Trophoblast cell (in vitro differentiated cells and primary cell): ENCODE data around the gene GFOD1.

Experiments used
- DNase-seq, 2 donors: peaks; one replicate each; pipeline ENCODE4 v3.0.0-alpha.2; 2016
- H2AFZ ChIP-seq: 2 replicates; pipeline ENCODE4 v1.6.1; 2013; ENCODE audit warnings: low read length, moderate library complexity, mild to moderate bottlenecking; ENCODE audit not compliant: insufficient read depth, poor library complexity
- H2AK5ac ChIP-seq: 2 replicates; pipeline ENCODE4 v1.6.1; 2013; ENCODE audit warnings: mild to moderate bottlenecking, low read length
- H2BK120ac ChIP-seq: 2 replicates; pipeline ENCODE4 v1.6.1; 2013; ENCODE audit warnings: low read length, mild to moderate bottlenecking, moderate library complexity; ENCODE audit not compliant: insufficient read depth, poor library complexity
- H2BK12ac ChIP-seq: 2 replicates; pipeline ENCODE4 v1.6.1; 2013; ENCODE audit warnings: mild to moderate bottlenecking, low read length, moderate library complexity
- H2BK5ac ChIP-seq: 2 replicates; pipeline ENCODE4 v1.6.1; 2013; ENCODE audit warnings: low read length, low read depth, moderate library complexity, mild to moderate bottlenecking; ENCODE audit not compliant: poor library complexity
- H3K14ac ChIP-seq: 2 replicates; pipeline ENCODE4 v1.6.1; 2013; ENCODE audit warnings: mild to moderate bottlenecking, low read length
- H3K18ac ChIP-seq: 2 replicates; pipeline ENCODE4 v1.6.1; 2013; ENCODE audit warnings: mild to moderate bottlenecking, low read length
- H3K23ac ChIP-seq: 2 replicates; pipeline ENCODE4 v1.6.1; 2013; ENCODE audit warnings: low read length
- H3K27ac ChIP-seq: 2 replicates; pipeline ENCODE4 v1.5.1; 2013; ENCODE audit warnings: low read depth, mild to moderate bottlenecking, inconsistent platforms, low read length, moderate library complexity
- H3K27me3 ChIP-seq: 2 replicates; pipeline ENCODE4 v1.6.1; 2013; ENCODE audit warnings: inconsistent platforms, mild to moderate bottlenecking, low read length, moderate library complexity; ENCODE audit not compliant: insufficient read depth
- H3K36me3 ChIP-seq, 2 experiments: 1 replicate in 1 of 2; 2 replicates in 1 of 2; pipeline ENCODE4 v1.6.1; 2013; ENCODE audit warnings: low read length in 2 of 2, mild to moderate bottlenecking in 2 of 2, moderate library complexity in 1 of 2; ENCODE audit not compliant: insufficient read depth in 2 of 2, control insufficient read depth in 1 of 2
- H3K4ac ChIP-seq: 2 replicates; pipeline ENCODE4 v1.6.1; 2013; ENCODE audit warnings: low read depth, mild to moderate bottlenecking, low read length, moderate library complexity
- H3K4me1 ChIP-seq, 2 experiments: 1 replicate in 1 of 2; 2 replicates in 1 of 2; pipeline ENCODE4 v1.6.1; 2013; ENCODE audit warnings: low read length in 2 of 2, mild to moderate bottlenecking in 2 of 2, moderate library complexity in 1 of 2; ENCODE audit not compliant: insufficient read depth in 2 of 2, control insufficient read depth in 1 of 2
- H3K4me2 ChIP-seq: 2 replicates; pipeline ENCODE4 v1.6.1; 2013; ENCODE audit warnings: inconsistent platforms, mild to moderate bottlenecking, low read length, moderate library complexity
- H3K4me3 ChIP-seq: 2 replicates; pipeline ENCODE4 v1.5.1; 2013; ENCODE audit warnings: mild to moderate bottlenecking, low read depth, low read length, inconsistent platforms
- H3K79me1 ChIP-seq: one replicate; pipeline ENCODE4 v1.6.1; 2013; ENCODE audit warnings: low read length
- H3K79me2 ChIP-seq: 2 replicates; pipeline ENCODE4 v1.6.1; 2013; ENCODE audit warnings: low read length, mild to moderate bottlenecking; ENCODE audit not compliant: control insufficient read depth, insufficient read depth, poor library complexity
- H3K9ac ChIP-seq: 2 replicates; pipeline ENCODE4 v1.6.1; 2013; ENCODE audit warnings: mild to moderate bottlenecking, low read length
- H3K9me3 ChIP-seq: 2 replicates; pipeline ENCODE4 v1.6.1; 2013; ENCODE audit warnings: low read depth, mild to moderate bottlenecking, control low read depth, inconsistent platforms, low read length; ENCODE audit not compliant: insufficient read depth
- H4K12ac ChIP-seq: 2 replicates; pipeline ENCODE4 v1.6.1; 2013; ENCODE audit warnings: low read depth, mild to moderate bottlenecking, low read length, moderate library complexity
- H4K8ac ChIP-seq: 2 replicates; pipeline ENCODE4 v1.6.1; 2013; ENCODE audit warnings: low read depth, mild to moderate bottlenecking, low read length, moderate library complexity
- H4K91ac ChIP-seq: one replicate; pipeline ENCODE4 v1.6.1; 2013; ENCODE audit warnings: low read depth, mild to moderate bottlenecking, low read length, moderate library complexity
- WGBS: extraction: QIAGEN DNeasy Blood & Tissue Kit; methylation state at CpG from one replicate; pipeline ENCODE4 v1.1.7; 2013; ENCODE audit warnings: missing lambda C conversion rate; ENCODE audit not compliant: insufficient read length, insufficient coverage; ENCODE audit errors: extremely low coverage; 5-methylcytosine and 5-hydroxymethylcytosine counted together

Gene GFOD1

GRCh38 chr6:13484827-13485226 lies 2.6 kb downstream of the GFOD1 start:
- Histone ChIP-seq H3K4ac (no peak overlapping the region), H3K9ac (no peak overlapping the region), H3K36me3 (no peaks in the 10 kb centered on the region), H3K4me3 (no peak overlapping the region), H3K23ac (no peak overlapping the region), H3K14ac (no peak overlapping the region), H2BK12ac (no peak overlapping the region), H4K91ac (no peak overlapping the region), H3K4me2 (no peak overlapping the region), H2BK120ac (no peak overlapping the region), H4K8ac (no peak overlapping the region), H2AK5ac (no peak overlapping the region), H3K4me1 (peaks cover 18 to 32% of the 10 kb centered on the region in 2 experiments), H3K18ac (no peak overlapping the region), H3K9me3 (peaks cover 3% of the 10 kb centered on the region), H4K12ac (no peak overlapping the region), H2BK5ac (no peak overlapping the region), H3K27me3 (peaks cover 15% of the 10 kb centered on the region), H3K27ac (no peak overlapping the region), H3K79me2 (peaks cover 2% of the 10 kb centered on the region), H3K79me1 (peaks cover 4% of the 10 kb centered on the region), H2AFZ (no peak overlapping the region)
- no CpG with 5 or more reads among the region's 3 CpGs for WGBS
- peak in 1 of 2 donors; percentile 25 for DNase-seq

- no peak overlapping the region for H2BK120ac ChIP-seq
- H2BK12ac ChIP-seq, result no peak overlapping the region
- no peak overlapping the region for H3K4me3 ChIP-seq
- no peak overlapping the region for H3K27ac ChIP-seq
- no peak overlapping the region for H4K12ac ChIP-seq
- H3K4me2 ChIP-seq, result no peak overlapping the region
- no CpG with 5 or more reads among the region's 6 CpGs for WGBS
- H3K23ac ChIP-seq, result no peak overlapping the region
- peaks cover 15% of the 10 kb centered on the region for H3K27me3 ChIP-seq
- H3K4ac ChIP-seq, result no peak overlapping the region
- no peak overlapping the region for H4K91ac ChIP-seq
- no peak overlapping the region for H3K9ac ChIP-seq
- H3K79me2 ChIP-seq, result peaks cover 2% of the 10 kb centered on the region
- no peak overlapping the region for H3K14ac ChIP-seq
- no peak overlapping the region for H2AK5ac ChIP-seq
- peaks cover 3% of the 10 kb centered on the region for H3K9me3 ChIP-seq
- no peak overlapping the region for H4K8ac ChIP-seq
- no peak overlapping the region for H3K18ac ChIP-seq
- no peak overlapping the region for H2BK5ac ChIP-seq
- peaks cover 4% of the 10 kb centered on the region for H3K79me1 ChIP-seq
- H2AFZ ChIP-seq, result no peak overlapping the region
- no peaks in the 10 kb centered on the region for H3K36me3 ChIP-seq
- peak in 1 of 2 donors; percentile 76 for DNase-seq
- peaks cover 20 to 35% of the 10 kb centered on the region in 2 experiments for H3K4me1 ChIP-seq
Measured at GRCh38 chr6:13484138-13484708, 3.2 kb downstream of the GFOD1 start.

- Histone ChIP-seq H3K4me3 (no peak overlapping the region), H3K9ac (no peak overlapping the region), H3K4me1 (peaks cover 21 to 28% of the 10 kb centered on the region in 2 experiments), H3K4me2 (no peak overlapping the region), H2BK12ac (peak overlapping the region; percentile 25), H3K79me2 (peaks cover 2% of the 10 kb centered on the region), H4K12ac (no peak overlapping the region), H3K18ac (peak overlapping the region; percentile 33), H3K4ac (peak overlapping the region; percentile 9), H4K91ac (peak overlapping the region; percentile 70), H2BK120ac (peak overlapping the region; percentile 61), H3K23ac (no peak overlapping the region), H2AK5ac (no peak overlapping the region), H2AFZ (no peak overlapping the region), H3K14ac (peak overlapping the region; percentile 44), H3K9me3 (no peaks in the 10 kb centered on the region), H2BK5ac (peak overlapping the region; percentile 14), H3K27me3 (peaks cover 4% of the 10 kb centered on the region), H3K36me3 (no peaks in the 10 kb centered on the region), H3K79me1 (peaks cover 4% of the 10 kb centered on the region), H4K8ac (no peak overlapping the region), H3K27ac (peak overlapping the region; percentile 64)
- peak; percentile 93 to 98 for DNase-seq
- no CpG with 5 or more reads among the region's 6 CpGs for WGBS
Measured at GRCh38 chr6:13480631-13481501, 6.5 kb downstream of the GFOD1 start.

GRCh38 chr6:13479971-13480434 lies 7.4 kb downstream of the GFOD1 start:
- Histone ChIP-seq H2AK5ac (no peak overlapping the region), H2BK12ac (peak overlapping the region; percentile 31), H3K14ac (no peak overlapping the region), H3K18ac (peak overlapping the region; percentile 33), H3K27ac (peak overlapping the region; percentile 48), H4K12ac (no peak overlapping the region), H3K9me3 (no peaks in the 10 kb centered on the region), H4K8ac (peak overlapping the region; percentile 34), H3K79me2 (peaks cover 2% of the 10 kb centered on the region), H3K79me1 (peaks cover 4% of the 10 kb centered on the region), H2BK5ac (peak overlapping the region; percentile 15), H3K9ac (no peak overlapping the region), H2AFZ (peak overlapping the region; percentile 30), H3K27me3 (no peaks in the 10 kb centered on the region), H3K4me2 (no peak overlapping the region), H4K91ac (peak overlapping the region; percentile 58), H2BK120ac (no peak overlapping the region), H3K4me3 (no peak overlapping the region), H3K23ac (no peak overlapping the region), H3K36me3 (no peaks in the 10 kb centered on the region), H3K4me1 (peaks cover 21 to 26% of the 10 kb centered on the region in 2 experiments), H3K4ac (no peak overlapping the region)
- peak; percentile 94 to 98 for DNase-seq
- no CpG with 5 or more reads among the region's 4 CpGs for WGBS
